Hippocampal formation (tissue), 2 donors: ENCODE measurements around the gene IL23R.

ENCODE experiments used
- DNase-seq, 2 donors: peaks; one replicate each; lab custom pipeline; 2025; lab: John Stamatoyannopoulos, UW

The IL23R gene

DNA sequence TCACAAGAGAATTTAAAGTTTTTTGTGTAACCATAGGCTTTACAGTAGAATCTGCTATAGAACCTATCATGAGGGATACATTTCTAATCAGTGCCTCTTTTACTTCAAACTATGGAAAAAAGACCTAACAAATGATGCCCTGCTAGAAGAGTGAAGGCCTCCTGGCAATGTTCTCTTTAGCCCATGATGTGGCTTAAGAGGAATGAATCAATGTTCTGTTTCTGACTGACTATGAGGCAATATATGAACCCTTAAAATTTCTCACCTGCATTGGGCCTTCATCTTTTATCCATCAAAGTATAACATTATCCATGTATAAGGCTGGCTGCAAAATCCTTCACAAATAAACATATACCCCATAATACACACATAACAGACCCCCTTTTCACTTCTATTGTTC is 75.8 kb downstream of the IL23R start:
- no peak for DNase-seq

GRCh38 chr1:67250051-67250653 is 83.9 kb downstream of the IL23R start:
- DNase-seq, result no peak

GRCh38 chr1:67256291-67257172 is 90.3 kb downstream of the IL23R start:
- no peak for DNase-seq

GRCh38 chr1:67257173-67257535 is 90.9 kb downstream of the IL23R start:
- no peak for DNase-seq

DNA sequence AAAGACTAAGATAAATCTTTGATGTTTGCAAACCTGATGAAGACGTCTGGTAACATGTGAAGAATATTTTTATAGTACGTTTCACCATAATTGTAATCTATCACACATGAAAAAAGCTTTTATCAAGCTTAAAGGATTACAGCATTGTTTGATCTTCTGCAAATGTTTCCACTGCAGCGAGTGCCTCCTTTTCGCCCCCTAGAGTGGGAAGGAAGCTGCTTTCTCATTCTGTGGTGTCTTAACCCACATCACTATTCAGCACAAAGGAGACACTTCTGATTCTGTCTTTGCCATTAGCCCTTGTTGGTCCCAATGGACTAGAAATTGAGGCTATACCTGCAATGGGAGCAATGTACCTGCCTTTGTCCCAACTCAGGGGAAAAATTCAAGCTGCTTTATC is 95.4 kb downstream of the IL23R start:
- no peak for DNase-seq

DNA sequence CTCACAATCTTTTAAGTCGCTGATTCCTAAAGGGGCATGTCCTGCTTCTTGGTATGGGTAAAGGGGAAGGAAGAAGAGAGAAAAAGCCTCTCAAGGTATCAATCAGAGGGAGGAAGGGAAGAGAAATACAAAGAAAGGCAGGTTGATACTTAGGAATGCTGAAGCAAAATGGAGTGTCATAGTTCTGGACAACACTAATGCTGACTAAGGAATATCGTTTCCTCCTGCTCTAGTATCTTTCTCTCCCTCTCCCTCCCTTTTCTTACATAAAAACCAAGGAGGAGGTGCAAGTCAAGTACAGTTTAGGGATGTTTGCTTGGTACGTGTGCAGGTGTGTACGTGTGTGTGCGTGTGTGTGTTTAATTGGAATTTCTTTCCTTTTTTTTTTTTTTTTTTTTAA is 96.5 kb downstream of the IL23R start:
- no peak for DNase-seq

DNA sequence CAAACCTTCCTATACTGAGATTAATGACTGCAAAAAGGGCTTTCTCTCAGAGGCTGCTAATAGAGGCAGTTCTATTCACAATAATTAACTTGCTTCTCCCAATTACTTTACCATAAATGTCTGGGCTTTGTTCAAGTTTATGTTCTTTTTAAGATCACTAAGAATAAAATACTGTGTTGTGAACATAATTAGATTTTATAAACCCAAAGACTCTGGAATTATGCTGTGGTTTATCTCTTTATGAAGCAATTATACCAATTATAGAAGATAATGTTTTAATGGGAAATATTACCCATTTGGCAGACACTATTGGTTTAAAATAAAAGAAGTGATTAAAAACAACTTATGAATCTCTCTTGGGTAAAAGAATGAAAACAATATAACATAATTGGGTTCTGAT is 97.9 kb downstream of the IL23R start:
- DNase-seq, result no peak

DNA sequence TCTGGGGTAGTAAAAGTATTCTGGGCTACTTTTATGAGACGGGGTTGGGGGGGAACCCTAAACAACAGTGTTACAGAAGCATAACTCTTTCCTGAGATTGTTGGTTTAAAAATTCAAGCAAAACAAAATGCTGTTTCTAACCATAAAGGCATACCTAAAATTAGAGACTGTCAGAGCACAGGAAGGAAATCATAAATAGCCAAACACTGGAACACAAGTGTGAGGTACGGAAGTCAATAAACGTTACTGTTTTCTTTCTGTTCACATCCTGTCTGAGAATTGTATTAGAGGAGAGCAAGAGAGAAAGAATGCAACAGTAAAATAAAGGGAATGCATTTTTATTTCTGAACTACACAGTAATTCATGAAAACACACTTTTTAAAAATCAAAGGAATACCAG is 98.6 kb downstream of the IL23R start:
- DNase-seq, result no peak

- peak in 1 of 2 donors; percentile 14 for DNase-seq
Measured at GRCh38 chr1:67269061-67269460, 102.8 kb downstream of the IL23R start.

GRCh38 chr1:67270541-67270940 is 104.3 kb downstream of the IL23R start:
- DNase-seq, result no peak

DNA sequence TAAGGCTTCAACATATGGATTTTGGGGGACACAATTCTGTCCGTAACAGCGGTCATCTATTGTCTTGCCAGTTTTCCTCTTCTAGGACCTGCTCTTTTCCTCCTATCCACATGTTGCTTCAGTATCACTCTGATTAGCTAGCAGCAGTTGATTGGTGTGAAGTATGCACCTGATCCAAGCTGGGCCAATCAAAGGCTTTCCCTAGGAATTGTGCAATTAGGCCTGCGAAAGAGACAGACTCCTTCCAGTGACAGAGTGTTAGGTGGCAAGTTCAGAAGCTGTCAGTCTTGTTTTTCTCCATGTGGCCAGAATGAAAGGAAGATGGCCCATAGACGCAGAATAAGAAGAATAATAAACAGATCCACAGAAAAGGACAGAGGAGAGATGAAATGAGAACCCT is 107.3 kb downstream of the IL23R start:
- DNase-seq, result no peak

- DNase-seq, result no peak
Measured at GRCh38 chr1:67274623-67275325, 108.5 kb downstream of the IL23R start.

DNA sequence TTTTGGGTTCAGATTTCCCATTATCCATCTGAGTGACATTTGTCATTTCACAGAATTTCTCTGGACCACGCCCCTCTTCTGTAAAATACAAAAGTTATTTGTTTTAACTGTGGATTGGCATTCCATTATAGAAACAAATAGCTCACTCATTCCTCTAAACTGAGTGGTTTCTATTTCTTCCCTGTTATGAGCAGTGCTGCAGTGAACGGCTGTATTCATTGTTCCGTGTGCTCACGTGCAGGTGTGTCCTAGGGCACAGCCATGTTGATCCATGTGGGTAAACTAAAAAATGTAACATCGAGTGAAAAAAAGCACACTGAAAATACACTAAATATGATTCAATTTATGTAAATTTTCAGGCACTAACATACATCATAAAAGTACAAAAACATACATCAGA is 114.4 kb downstream of the IL23R start:
- DNase-seq, result no peak

GRCh38 chr1:67281244-67281643 is 115.0 kb downstream of the IL23R start:
- no peak for DNase-seq

GRCh38 chr1:67285780-67286488 is 119.7 kb downstream of the IL23R start:
- DNase-seq, result no peak

DNA sequence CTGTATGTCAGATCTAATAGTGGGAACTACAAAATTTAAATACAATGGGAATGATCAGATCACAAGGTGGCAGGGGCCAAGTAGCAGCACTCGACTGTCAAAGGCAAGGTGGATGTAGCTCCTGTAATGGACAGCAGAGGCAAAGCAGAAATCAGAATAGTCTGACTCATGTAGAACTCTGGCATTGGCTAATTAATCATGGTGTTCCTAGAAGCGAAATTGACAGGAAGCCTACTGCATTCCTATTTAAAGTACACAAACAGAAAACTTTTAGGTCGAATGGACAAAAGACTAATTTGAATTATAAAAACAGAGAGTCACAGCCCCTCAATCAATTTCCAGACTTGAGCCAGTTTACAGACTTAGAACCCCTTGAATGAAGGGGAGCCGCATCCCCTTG is 124.0 kb downstream of the IL23R start:
- DNase-seq, result no peak

DNA sequence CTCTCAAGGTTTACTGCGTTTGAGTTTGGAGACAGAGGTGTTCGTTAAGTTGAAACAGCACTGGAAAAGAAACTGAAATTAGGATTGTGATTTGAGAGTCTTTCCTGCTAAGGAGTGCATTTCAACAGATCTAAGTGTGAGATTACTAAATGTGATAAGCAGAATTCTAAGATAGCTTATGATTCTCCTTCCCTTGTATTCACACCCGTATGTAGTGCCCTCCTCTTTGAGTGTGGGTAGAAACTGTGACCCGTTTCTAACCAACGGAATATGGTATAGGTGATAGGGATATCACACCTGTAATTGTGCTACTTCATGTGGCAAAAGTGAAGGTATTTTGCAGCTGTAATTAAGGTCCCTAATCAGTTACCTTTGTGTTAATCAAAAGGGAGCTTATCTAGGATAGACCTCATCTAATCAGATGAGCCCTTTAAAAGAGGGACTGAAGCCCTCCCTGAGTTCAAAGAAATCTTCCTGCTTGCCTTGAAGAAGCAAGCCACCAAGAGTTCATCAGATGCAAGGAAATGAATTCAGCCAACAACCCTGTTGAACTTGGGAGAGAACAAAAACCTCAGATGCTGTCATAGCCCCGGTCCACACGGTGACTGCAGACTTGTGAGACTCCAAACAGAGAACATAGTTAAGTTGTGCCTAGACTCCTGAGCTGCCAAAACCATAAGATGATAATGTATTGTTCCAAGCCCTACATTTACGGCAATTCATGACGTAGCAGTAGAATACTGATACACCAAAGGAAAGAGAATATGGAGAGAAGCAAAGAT is 128.8 kb downstream of the IL23R start:
- no peak for DNase-seq

- no peak for DNase-seq
Measured at GRCh38 chr1:67298762-67299161, 132.5 kb downstream of the IL23R start.

DNA sequence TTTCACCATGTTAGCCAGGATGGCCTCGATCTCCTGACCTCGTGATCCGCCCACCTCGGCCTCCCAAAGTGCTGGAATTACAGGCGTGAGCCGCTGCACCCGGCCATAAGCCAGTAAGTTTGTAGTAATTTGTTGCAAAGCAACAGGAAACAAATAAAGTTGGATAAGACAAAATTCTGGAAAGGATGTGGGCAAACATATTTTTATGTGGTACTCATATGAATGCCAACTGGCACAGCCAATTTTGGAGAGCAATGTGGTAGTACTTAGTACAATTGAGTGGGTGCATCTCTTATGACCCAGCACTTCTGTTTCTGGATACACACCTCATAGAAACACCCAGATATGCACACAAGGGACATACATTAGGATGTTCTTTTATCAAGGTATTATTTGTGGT is 133.0 kb downstream of the IL23R start:
- no peak for DNase-seq

- no peak for DNase-seq
Measured at GRCh38 chr1:67300561-67300960, 134.3 kb downstream of the IL23R start.

- no peak for DNase-seq
Measured at GRCh38 chr1:67304023-67304422, 137.8 kb downstream of the IL23R start.

DNA sequence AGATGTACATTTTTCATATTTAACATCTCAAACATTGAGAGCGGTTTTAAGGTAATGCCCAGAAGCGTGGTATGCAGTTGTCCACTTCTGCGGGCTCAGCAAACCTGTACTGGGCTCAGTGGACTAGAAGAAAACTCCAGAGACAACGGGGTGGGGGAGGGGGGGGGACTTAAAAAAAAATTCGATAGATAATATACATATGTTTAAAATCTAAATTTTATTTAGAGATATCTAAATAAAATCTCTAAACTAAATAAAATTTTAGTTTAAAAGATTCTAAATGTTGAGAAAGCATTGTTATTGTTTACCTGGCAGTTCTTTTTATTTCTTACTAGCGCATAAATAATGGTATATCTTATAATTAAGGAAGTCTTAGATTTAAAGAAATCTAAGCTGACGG is 140.3 kb downstream of the IL23R start:
- no peak for DNase-seq
